Peyer's patch (tissue), 4 donors: Measurements from ENCODE around the gene P4HB.

Source experiments
- CTCF ChIP-seq, 6 experiments: fragments of 450-650 bp in 4 of 6; fragments of 200-600 bp in 2 of 6; sonication (generic) in 1 of 6; IDR thresholded peaks; one replicate each; pipeline ENCODE4 v1.5.1; 2017 to 2019; ENCODE audit warnings: antibody characterized with exemption in 6 of 6, mild to moderate bottlenecking in 3 of 6, moderate library complexity in 1 of 6
- POLR2A ChIP-seq, 2 donors: fragments of 450-650 bp; IDR thresholded peaks; one replicate each; pipeline ENCODE4 v1.5.1; 2017; ENCODE audit warnings: antibody characterized with exemption in 2 of 2, mild to moderate bottlenecking in 2 of 2, moderate library complexity in 2 of 2

DNA sequence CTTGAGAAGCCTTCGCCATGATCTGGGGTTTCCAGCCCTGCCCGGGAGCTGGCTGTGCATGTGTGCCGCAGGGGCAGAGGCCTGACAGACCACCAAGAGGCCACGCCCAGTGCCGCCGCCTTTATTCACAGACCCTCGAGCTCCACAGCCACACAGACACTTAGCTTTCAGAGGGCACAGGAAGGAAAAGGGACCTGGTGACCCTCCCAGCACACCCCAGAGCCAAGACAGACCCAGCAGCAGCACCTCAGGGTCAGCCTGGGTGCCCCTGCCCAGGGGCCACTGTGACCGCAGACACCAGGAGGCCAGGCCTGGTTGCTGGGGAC is 38.1 kb downstream of the P4HB start:
- TF ChIP-seq CTCF (IDR thresholded peaks at IDR 0.05) (no peak), POLR2A (IDR thresholded peaks at IDR 0.05) (no peak)
